ENCODE data around the gene NUP42.

The NUP42 gene

GRCh38 chr7:23161482-23161881 lies 20.4 kb upstream of the NUP42 start:
- H3K4me3 ChIP-seq (ENCODE audit: low read depth, low read length): no peak overlapping the region
- no peak for DNase-seq (ENCODE audit: low read depth)
- no peak for TF ChIP-seq CTCF (IDR thresholded peaks at IDR 0.05; ENCODE audit: insufficient read depth, low read depth, low read length, missing control alignments)

- no peak for TF ChIP-seq CTCF (IDR thresholded peaks at IDR 0.05; ENCODE audit: insufficient read depth, low read depth, low read length, missing control alignments)
- no peak for DNase-seq (ENCODE audit: low read depth)
These were observed 17.0 kb upstream of the NUP42 start for GRCh38 chr7:23164846-23165245.

GRCh38 chr7:23165316-23165715 lies 16.5 kb upstream of the NUP42 start:
- no peak for DNase-seq (ENCODE audit: low read depth)
- TF ChIP-seq CTCF (IDR thresholded peaks at IDR 0.05; ENCODE audit: insufficient read depth, low read depth, low read length, missing control alignments): no peak

More at GRCh38 chr7:23164846-23165245, 17.0 kb upstream of the NUP42 start:
- H3K4me3 ChIP-seq (ENCODE audit: low read depth, low read length): no peak overlapping the region

GRCh38 chr7:23167691-23168090 lies 14.2 kb upstream of the NUP42 start:
- no peak overlapping the region for H3K4me3 ChIP-seq (ENCODE audit: low read depth, low read length)

More at GRCh38 chr7:23165316-23165715, 16.5 kb upstream of the NUP42 start:
- no peak overlapping the region for H3K4me3 ChIP-seq (ENCODE audit: low read depth, low read length)

GRCh38 chr7:23168111-23168885 lies 13.6 kb upstream of the NUP42 start:
- TF ChIP-seq CTCF (IDR thresholded peaks at IDR 0.05; ENCODE audit: insufficient read depth, low read depth, low read length, missing control alignments): no peak
- no peak for DNase-seq (ENCODE audit: low read depth)
- no peak overlapping the region for H3K4me3 ChIP-seq (ENCODE audit: low read depth, low read length)

More at GRCh38 chr7:23167691-23168090, 14.2 kb upstream of the NUP42 start:
- TF ChIP-seq CTCF (IDR thresholded peaks at IDR 0.05; ENCODE audit: insufficient read depth, low read depth, low read length, missing control alignments): no peak
- no peak for DNase-seq (ENCODE audit: low read depth)

- H3K4me3 ChIP-seq (ENCODE audit: low read depth, low read length): no peak overlapping the region
- no peak for DNase-seq (ENCODE audit: low read depth)
- TF ChIP-seq CTCF (IDR thresholded peaks at IDR 0.05; ENCODE audit: insufficient read depth, low read depth, low read length, missing control alignments): no peak
These were observed 5.9 kb upstream of the NUP42 start for GRCh38 chr7:23175938-23176337.
